Thyroid gland (tissue), 4 donors: ENCODE data around the gene VSIG10.

Experiments used
- POLR2A ChIP-seq, 2 donors: fragments of 450-650 bp; IDR thresholded peaks; one replicate each; pipeline ENCODE4 v1.6.1; 2017; ENCODE audit warnings: antibody characterized with exemption in 2 of 2, mild to moderate bottlenecking in 2 of 2, moderate library complexity in 1 of 2
- TF ChIP-seq, protein P1 (sequence below), 6 experiments: fragments of 200-600 bp in 3 of 6; fragments of 450-650 bp in 3 of 6; sonication (generic) in 3 of 6; IDR thresholded peaks; one replicate each; pipeline ENCODE4 v1.5.1; 2016 to 2019; ENCODE audit warnings: antibody characterized with exemption in 6 of 6, mild to moderate bottlenecking in 2 of 6, inconsistent platforms in 1 of 6, moderate library complexity in 1 of 6

DNA sequence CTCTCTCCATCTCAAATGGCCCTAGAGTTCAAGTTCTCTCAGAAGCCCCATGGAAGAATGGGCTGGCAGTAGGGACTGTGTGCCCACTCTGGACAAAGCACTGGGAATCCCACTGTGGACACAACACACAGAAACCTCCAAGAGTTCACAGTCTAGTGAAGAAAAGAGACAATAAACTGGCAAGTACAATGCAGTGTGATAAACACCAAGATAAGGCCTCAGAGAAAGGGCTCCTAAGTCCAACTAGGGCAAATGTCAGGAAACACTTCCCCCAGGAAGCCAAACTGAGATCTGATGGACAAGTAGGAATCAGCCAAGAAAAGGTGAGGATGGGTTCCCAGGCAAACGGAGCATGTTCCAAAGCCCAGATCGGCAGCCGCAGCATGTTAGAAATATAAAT, 5.4 kb downstream of the VSIG10 start:
- TF ChIP-seq, protein P1, sequence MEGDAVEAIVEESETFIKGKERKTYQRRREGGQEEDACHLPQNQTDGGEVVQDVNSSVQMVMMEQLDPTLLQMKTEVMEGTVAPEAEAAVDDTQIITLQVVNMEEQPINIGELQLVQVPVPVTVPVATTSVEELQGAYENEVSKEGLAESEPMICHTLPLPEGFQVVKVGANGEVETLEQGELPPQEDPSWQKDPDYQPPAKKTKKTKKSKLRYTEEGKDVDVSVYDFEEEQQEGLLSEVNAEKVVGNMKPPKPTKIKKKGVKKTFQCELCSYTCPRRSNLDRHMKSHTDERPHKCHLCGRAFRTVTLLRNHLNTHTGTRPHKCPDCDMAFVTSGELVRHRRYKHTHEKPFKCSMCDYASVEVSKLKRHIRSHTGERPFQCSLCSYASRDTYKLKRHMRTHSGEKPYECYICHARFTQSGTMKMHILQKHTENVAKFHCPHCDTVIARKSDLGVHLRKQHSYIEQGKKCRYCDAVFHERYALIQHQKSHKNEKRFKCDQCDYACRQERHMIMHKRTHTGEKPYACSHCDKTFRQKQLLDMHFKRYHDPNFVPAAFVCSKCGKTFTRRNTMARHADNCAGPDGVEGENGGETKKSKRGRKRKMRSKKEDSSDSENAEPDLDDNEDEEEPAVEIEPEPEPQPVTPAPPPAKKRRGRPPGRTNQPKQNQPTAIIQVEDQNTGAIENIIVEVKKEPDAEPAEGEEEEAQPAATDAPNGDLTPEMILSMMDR (IDR thresholded peaks at IDR 0.05), result no peak
- no peak for TF ChIP-seq POLR2A (IDR thresholded peaks at IDR 0.05)
